HG03571 (cell line): Measurements from ENCODE around the gene C11orf68.

Experiments
- ATAC-seq: cut with Tn5 transposase; IDR thresholded peaks from one replicate; pipeline ENCODE4 v1.9.1; 2021; ENCODE audit not compliant: unreplicated experiment

Gene C11orf68

DNA sequence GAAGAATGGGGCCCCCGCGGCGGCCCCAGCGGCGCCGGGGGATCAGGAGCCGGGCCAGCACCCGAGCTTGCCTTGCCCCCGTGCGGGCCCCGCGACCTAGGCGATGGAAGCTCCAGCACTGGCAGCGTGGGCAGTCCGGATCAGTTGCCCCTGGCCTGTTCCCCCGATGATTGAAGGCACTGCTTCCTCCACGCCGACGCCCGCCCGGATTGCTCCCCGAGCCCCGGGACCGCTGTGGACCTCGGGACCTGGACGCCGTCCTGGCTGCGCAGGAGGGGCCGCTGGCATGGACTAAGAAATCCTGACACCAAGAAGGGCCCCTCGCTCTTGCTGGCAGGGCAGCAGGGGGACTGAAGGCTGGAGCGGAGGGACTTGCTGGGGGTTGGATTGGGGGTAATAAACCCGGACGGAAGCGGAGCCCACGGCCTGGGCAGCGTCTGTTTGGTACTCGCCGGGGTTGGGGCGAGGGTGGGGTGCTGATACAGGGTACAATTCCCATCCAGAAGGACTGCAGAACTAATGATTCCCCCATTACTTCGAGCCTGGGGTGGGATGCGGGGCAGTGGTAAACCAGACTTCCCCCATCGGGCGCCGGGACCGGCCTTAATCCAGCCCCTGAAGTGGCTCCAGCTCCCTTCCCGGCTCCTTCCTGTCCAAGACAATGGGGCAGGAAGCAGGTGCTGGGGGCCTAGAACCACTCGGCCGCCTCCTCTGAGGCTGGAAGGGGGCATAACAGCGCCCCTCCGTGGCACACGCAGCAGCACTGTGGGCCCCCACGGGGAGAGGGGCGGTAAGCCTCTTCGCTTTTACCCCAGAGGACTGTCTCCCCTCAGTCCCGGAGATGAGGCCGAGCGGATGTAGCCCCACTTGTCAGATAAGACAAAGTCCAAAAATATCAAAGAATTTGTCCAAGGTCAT, 27.4 kb downstream of the C11orf68 start:
- ATAC-seq: no peak

DNA sequence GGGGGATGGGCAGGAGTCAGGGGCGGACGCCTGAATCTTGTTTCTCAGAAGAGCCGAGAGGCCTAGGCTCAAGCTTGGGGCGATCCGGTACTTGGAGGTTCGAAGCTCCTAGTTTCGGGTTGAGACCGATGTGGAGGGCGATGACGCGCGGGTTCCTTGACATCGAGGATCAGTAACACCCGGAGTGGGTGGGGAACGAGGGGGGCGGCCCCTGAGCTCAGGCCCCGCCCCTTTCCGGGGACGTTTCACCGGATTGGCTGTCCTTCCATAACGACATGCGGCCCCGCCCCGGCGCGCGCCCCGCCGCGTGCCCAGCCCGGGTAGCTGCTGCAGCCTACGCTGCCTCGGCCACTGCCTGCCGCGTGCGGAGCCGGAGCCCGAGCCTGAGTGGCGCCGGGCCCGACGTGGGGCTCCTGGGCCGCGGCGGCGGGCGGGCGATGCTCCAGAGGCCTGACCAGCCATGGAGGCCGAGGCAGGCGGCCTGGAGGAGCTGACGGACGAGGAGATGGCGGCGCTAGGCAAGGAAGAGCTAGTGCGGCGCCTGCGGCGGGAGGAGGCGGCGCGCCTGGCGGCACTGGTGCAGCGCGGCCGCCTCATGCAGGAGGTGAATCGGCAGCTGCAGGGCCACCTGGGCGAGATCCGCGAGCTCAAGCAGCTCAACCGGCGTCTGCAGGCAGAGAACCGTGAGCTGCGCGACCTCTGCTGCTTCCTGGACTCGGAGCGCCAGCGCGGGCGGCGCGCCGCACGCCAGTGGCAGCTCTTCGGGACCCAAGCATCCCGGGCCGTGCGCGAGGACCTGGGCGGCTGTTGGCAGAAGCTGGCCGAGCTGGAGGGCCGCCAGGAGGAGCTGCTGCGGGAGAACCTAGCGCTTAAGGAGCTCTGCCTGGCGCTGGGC, 28.3 kb downstream of the C11orf68 start, which contains the start of gene CCDC85B:
Gene CCDC85B (plus strand): TSS at position 350 of the 895 bp plus-strand sequence. CDS start 111 bp downstream, at position 461.
- peak; percentile 41 for ATAC-seq

- peak; percentile 39 for ATAC-seq
Observed at GRCh38 chr11:65888163-65888814, 30.6 kb downstream of the C11orf68 start, which contains the start of gene FIBP. TSS of gene FIBP (minus strand) at chr11:65888471. CDS start at chr11:65888418, 53 bp downstream.

GRCh38 chr11:65887723-65888162, 31.1 kb downstream of the C11orf68 start:
- no peak for ATAC-seq

DNA sequence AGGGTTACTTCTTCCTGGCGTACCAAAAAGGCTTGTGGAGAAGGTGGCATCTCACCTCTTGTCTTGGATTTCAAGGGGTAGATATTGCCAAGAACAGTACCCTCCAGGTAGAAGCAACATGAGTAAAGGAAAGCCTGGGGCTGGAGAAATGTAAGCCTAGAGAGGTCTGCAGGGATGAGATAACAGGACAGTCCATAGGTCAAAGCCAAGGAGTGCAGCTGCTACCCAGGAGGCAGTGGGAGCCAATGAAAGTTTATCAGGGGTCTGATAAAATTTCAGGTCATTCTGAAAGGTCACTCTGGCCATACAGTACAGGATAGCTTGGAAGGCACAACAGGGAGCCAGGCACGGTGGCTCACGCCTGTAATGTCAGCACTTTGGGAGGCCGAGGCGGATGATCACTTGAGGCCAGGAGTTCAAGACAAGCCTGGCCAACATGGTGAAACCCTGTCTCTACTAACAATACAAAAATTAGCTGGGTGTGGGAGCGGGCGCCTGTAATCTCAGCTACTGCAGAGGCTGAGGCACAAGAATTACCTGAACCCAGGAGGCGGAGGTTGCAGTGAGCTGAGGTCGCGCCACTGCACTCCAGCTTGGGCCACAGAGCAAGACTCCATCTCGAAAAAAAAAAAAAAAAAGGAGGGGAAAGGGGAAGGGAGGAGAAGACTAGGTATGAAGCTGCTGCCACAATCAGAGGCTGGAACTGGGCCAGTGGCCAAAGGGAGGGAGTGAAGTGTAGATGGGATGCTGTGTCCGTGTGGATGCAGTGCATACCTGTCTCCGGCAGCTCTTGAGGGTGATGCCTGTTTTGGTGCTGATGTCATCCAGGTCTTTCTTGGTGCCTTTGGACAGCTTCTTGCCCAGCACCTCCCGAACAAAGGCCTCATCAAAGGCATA, 31.8 kb downstream of the C11orf68 start:
- ATAC-seq: no peak

GRCh38 chr11:65885808-65886536, 32.9 kb downstream of the C11orf68 start:
- no peak for ATAC-seq

GRCh38 chr11:65885231-65885630, 33.6 kb downstream of the C11orf68 start:
- ATAC-seq: no peak

- ATAC-seq: no peak
Observed at GRCh38 chr11:65884716-65885092, 34.2 kb downstream of the C11orf68 start.

DNA sequence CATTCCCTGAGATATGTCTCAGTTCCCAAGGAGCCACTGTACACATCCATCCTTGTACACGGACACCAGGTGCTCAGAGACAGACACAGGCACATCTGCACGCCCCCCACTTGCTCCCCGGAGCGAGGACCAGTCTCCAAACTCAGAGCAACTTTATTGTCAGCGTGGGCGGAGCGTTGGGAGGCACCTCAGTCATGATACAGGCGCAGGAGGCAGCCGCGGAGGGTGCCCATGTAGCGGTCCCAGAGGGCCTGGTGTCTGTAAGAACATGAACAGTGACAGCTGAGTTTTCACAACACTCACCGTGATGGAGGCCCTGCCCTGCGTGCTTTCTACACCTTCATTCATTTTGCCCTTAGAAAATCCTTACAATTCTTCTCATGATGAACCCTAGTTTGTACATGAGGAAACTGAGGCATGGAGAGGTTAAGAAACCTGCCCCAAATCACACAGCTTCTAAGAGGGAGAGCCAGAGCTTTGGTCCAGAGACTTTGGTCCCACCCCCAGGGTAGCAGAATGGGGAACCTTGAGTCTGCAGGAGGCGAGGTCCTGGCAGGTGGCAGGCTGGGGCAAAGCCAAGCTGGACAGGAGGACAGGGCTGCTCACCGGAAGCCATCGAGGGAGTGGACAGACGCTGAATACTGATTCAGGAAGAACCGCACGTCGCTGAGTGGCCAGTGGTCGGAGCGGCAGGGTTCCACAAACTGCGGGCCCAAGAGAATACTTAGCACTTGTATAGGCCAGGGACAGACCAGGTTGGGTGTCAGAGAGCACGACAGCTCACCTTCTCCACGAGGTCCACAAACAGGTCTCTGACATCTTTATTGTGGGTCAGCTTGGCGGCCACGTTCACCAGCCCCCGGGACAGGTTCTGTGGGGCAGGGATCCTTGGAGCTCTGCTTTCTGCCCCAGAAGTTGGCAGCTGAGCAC, 34.8 kb downstream of the C11orf68 start:
- no peak for ATAC-seq

- ATAC-seq: no peak
Observed at GRCh38 chr11:65883058-65883761, 35.7 kb downstream of the C11orf68 start.

DNA sequence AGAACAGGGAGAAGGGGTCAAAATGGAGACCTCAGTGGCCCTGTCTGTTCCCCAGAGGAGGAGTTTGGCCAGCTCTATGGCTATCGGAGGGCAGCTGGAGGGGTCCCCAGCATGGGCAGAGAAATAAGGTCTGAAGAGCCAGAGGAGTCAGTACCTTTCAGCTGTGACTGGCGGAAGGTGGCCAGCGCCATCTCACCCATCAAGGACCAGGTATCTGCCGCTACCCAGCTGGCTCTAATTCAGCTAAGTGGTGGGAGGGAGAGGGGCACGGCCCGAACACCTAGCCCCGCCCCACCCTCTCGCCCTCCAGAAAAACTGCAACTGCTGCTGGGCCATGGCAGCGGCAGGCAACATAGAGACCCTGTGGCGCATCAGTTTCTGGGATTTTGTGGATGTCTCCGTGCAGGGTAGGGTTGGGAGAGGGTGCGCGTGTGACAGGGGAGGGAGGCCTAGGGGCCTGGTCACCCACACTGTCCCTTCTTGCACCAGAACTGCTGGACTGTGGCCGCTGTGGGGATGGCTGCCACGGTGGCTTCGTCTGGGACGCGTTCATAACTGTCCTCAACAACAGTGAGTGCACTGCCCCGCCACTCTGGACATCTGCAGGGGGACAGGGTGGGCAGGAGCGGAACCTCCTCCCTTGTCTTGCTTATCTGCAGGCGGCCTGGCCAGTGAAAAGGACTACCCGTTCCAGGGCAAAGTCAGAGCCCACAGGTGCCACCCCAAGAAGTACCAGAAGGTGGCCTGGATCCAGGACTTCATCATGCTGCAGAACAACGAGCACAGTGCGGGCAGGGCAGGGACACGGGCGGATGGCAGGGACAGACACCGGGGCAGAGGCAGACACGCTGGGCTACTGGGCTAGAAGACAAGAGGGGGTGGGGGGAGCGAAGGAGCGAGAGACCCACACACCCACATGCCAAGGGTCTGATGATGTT, 36.5 kb downstream of the C11orf68 start:
- no peak for ATAC-seq

DNA sequence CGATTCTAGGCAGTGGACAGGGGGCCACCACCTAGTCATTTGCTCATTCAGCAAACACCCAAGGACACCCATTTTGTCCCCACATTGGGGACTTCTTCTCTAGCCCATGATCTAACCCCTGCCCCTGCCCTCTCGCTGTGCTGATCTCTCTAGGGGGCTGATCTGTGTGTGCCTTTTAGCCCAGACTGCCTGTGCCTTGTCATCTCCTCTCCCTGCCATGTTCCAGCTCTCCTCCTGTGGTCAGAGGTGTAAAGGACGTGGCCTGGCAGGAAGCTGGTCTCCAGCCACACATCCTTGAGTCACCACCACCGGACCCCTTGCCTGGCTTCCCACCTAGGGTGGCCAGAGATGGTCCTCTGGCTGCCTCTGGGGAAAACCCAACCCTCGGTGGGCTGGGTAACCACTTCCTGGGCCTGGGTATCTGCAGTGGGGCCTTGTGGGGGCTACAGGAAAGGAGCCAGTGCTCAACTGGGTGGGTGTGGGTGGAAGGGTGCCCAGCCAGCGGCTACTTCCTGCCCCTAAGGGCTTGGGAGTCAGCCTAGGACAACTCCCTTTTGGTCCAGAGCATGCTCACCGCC, 37.9 kb downstream of the C11orf68 start:
- ATAC-seq: no peak

DNA sequence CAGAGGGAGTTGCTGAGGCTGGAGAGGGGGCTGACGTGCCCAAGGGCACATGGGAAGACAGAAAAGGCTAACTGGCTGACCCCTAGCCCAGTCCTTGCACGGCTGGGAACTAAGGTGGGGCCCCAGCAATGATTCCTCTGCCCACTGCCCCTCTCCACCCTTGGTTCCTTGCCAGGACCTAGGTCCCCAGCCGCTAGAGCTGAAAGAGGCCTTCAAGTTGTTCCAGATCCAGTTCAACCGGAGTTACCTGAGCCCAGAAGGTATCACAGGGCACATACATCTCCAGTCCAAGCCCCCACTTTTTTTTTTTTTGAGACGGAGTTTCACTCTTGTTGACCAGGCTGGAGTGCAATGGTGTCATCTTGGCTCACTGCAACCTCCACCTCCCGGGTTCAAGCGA, 38.8 kb downstream of the C11orf68 start:
- ATAC-seq: no peak

DNA sequence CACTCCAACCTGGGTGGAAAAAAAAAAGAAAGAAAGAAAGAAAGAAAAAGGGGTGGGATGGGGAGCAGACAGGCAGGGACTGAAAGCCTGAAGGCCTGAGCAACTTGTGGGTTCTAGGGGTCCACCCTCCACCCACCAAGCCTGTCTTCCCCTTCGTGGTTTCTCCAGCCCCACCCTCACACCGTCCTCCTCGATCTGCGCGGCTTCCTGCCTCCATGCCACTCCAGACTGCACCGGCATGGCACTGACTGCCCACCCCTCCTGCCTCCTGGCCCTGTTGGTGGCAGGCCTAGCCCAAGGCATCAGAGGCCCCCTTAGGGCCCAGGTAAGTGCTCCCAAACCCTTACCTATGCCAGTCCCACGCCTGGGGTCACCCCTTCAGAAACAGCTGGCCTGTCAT, 39.2 kb downstream of the C11orf68 start, which contains the start of gene CTSW:
Gene CTSW (plus strand): TSS at position 221 of the 400 bp plus-strand sequence. CDS start 18 bp downstream, at position 239.
- ATAC-seq: no peak

DNA sequence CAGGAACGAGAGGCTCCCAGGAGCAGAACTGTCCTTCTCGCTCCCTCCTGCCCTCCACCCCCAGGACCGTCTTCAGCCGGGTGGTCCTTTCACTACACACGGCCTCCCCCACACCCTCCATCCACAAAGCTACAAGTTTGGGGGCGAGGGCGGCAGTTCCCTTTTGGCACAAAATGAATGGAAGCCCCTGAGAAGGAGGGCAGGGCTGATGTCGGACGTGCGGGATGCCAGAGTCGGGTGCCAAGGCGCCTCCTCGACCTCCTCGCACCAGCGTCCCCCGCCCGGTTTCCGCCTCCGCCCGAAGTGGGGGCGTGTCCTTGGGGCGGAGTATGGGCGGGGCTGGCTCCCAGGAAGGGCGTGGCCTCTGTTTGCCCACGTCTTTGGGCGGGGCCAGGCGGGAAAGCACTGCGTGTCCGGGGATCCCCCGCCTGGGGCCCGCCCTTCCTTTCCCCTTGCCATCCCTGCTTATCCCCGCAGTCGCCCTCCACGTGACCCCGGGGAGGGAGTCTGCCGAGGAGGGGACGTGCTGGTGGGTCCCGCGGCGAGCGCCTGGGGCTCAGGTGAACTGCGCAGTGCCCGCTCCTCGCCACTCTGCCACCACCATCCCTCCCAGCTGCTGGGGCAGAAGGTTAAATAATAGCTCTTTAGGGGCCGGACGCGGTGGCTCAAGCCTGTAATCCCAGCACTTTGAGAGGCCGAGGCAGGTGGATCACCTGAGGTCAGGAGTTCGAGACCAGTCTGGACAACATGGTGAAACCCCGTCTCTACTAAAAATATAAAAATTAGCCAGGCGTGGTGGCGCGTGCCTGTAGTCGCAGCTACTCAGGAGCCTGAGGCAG, 45.3 kb downstream of the C11orf68 start:
- ATAC-seq: peak; percentile 77
